ENCODE measurements around the gene C1orf210. TPM values are rescaled to one million over a fixed set of nuclear protein-coding genes. Genes with fewer than 3 reads are reported as not detected.

The C1orf210 gene
- total RNA-seq, 1 experiment from 2014 or later = 5.9 TPM

DNA sequence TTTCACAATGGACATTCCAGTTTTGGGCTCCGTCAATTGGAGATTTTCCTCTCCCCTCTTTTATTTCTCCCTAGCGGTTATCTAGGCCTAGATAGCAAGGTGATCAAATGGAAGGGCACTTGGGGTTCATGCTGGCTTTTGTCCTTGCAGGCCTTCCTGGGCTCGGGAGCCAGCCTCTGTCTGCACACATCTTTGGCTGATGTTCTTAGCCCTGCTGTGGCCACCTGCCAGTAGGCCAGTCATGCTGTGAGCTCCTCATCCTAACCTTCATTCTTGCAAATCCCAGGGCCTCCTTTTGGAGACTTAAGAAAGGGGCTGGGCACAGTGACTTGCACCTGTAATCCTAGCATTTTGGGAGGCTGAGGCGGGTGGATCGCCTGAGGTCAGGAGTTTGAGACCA is 28.9 kb upstream of the C1orf210 start:
- Histone ChIP-seq H4K8ac (replicated peaks; ENCODE audit: insufficient read length, low read depth, low read length) (no peak overlapping the region), H3K14ac (ENCODE audit: insufficient read depth, low read length) (no peak overlapping the region), H3K4me1 (ENCODE audit: insufficient read depth, low read length) (no peaks in the 10 kb centered on the region), H3K79me1 (ENCODE audit: insufficient read depth, low read depth, low read length, poor library complexity, severe bottlenecking) (no peaks in the 10 kb centered on the region), H3K23ac (ENCODE audit: insufficient read length, low read depth, low read length) (no peak overlapping the region), H2BK12ac (ENCODE audit: insufficient read length, low read depth, low read length) (no peak overlapping the region), H3K27me3 (ENCODE audit: insufficient read depth, low read length) (no peaks in the 10 kb centered on the region), H3K23me2 (ENCODE audit: insufficient read length, low read depth, low read length, poor library complexity, severe bottlenecking) (no peaks in the 10 kb centered on the region), H2BK120ac (ENCODE audit: low read depth, low read length, poor library complexity, severe bottlenecking) (no peak overlapping the region), H3T11ph (ENCODE audit: low read length) (no peak overlapping the region), H4K20me1 (ENCODE audit: control insufficient read depth, insufficient read depth, insufficient read length) (no peaks in the 10 kb centered on the region), H3K4ac (ENCODE audit: low read depth, low read length) (no peak overlapping the region), H3K18ac (ENCODE audit: insufficient read length, low read depth, low read length) (no peak overlapping the region), H2BK15ac (ENCODE audit: low read depth, low read length) (no peak overlapping the region), H4K5ac (ENCODE audit: insufficient read length, low read depth, low read length) (no peak overlapping the region), H2AK5ac (ENCODE audit: insufficient read length, low read length) (no peak overlapping the region), H2BK20ac (ENCODE audit: low read depth, low read length, poor library complexity, severe bottlenecking) (no peak overlapping the region), H4K91ac (ENCODE audit: insufficient read length, low read depth, low read length) (no peak overlapping the region), H3K4me2 (ENCODE audit: insufficient read depth, insufficient read length, low read length) (no peak overlapping the region), H3K27ac (ENCODE audit: insufficient read length, low read depth, low read length) (no peak overlapping the region), H2BK5ac (ENCODE audit: insufficient read length, low read length) (no peak overlapping the region), H3K56ac (ENCODE audit: insufficient read length, low read depth, low read length) (no peak overlapping the region), H3K9me3 (ENCODE audit: control insufficient read depth, low read depth, low read length) (no peaks in the 10 kb centered on the region), H2AFZ (ENCODE audit: low read length) (no peak overlapping the region), H3K9ac (ENCODE audit: extremely low read depth, insufficient read length, low read length) (no peak overlapping the region), H3K79me2 (ENCODE audit: insufficient read depth, low read length) (no peaks in the 10 kb centered on the region)
- Mint-ChIP-seq H3K27ac (no peak overlapping the region), H3K4me3 (no peak overlapping the region), H3K27me3 (ENCODE audit: low read depth) (peaks cover 4% of the 10 kb centered on the region), H3K36me3 (ENCODE audit: insufficient read depth in 1 of 3, low read depth in 3 of 3) (no peaks in the 10 kb centered on the region), H3K4me1 (peaks cover 7 to 11% of the 10 kb centered on the region in 2 experiments), H3K9me3 (no peaks in the 10 kb centered on the region)
- WGBS (ENCODE audit: extremely low coverage, insufficient read length, low lambda C conversion rate) = no CpG with 5 or more reads among the region's 5 CpGs
- DNase-seq = no peak
- TF ChIP-seq, protein P1, sequence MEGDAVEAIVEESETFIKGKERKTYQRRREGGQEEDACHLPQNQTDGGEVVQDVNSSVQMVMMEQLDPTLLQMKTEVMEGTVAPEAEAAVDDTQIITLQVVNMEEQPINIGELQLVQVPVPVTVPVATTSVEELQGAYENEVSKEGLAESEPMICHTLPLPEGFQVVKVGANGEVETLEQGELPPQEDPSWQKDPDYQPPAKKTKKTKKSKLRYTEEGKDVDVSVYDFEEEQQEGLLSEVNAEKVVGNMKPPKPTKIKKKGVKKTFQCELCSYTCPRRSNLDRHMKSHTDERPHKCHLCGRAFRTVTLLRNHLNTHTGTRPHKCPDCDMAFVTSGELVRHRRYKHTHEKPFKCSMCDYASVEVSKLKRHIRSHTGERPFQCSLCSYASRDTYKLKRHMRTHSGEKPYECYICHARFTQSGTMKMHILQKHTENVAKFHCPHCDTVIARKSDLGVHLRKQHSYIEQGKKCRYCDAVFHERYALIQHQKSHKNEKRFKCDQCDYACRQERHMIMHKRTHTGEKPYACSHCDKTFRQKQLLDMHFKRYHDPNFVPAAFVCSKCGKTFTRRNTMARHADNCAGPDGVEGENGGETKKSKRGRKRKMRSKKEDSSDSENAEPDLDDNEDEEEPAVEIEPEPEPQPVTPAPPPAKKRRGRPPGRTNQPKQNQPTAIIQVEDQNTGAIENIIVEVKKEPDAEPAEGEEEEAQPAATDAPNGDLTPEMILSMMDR (conservative IDR thresholded peaks at IDR 0.05) = no peak

All from H9 (cell line).